Activated CD4-positive, alpha-beta T cell treated with anti-CD3 and anti-CD28 coated beads for 36 hours (primary cell): ENCODE data around the gene CDH4. TPM values are rescaled to one million over a fixed set of nuclear protein-coding genes. Genes with fewer than 3 reads are reported as not detected.
"Not testable (repeated sequence)": the region's sequence is repeated elsewhere in the genome, so short reads cannot be mapped to it uniquely, and the experiment has no call there.

Experiments
- ATAC-seq: fragments of 200-7000 bp; cut with Tn5 transposase; one replicate; pipeline ENCODE4 v1.10.0; 2021; ENCODE audit warnings: mild to moderate bottlenecking, moderate library complexity
- CTCF ChIA-PET: fragments of 350-600 bp; sonication (Branson Sonifier 250); formaldehyde crosslinking; loops from one replicate; lab custom pipeline; 2021; ENCODE audit warnings: antibody characterized with exemption; lab: Charles Lee
- POLR2A ChIA-PET: fragments of 350-600 bp; sonication (Branson Sonifier 250); formaldehyde crosslinking; loops from one replicate; lab custom pipeline; 2021; ENCODE audit warnings: antibody characterized with exemption, inconsistent platforms; lab: Charles Lee
- DNase-seq: peaks from one replicate; pipeline ENCODE4 v3.0.0-alpha.2; 2020
- H3K27ac Mint-ChIP-seq: one replicate; pipeline ENCODE4 v1.8.0; 2021; ENCODE audit warnings: mixed read lengths
- H3K27me3 Mint-ChIP-seq: one replicate; pipeline ENCODE4 v1.8.0; 2021; ENCODE audit warnings: mixed read lengths
- H3K36me3 Mint-ChIP-seq: one replicate; pipeline ENCODE4 v1.8.0; 2021; ENCODE audit warnings: low read depth, mixed read lengths
- H3K4me1 Mint-ChIP-seq: one replicate; pipeline ENCODE4 v1.8.0; 2021; ENCODE audit warnings: mixed read lengths
- H3K4me3 Mint-ChIP-seq: one replicate; pipeline ENCODE4 v1.8.0; 2021; ENCODE audit warnings: mild to moderate bottlenecking, moderate library complexity, mixed read lengths
- H3K9me3 Mint-ChIP-seq: one replicate; pipeline ENCODE4 v1.8.0; 2021; ENCODE audit warnings: low read depth, mixed read lengths
- intact Hi-C, 2 experiments: fragments of 100-400 bp; cut with DNase I in 1 of 2; cut with micrococcal nuclease in 1 of 2; formaldehyde crosslinking; loops; one replicate each; pipeline versions ENCODE4 v1.14.2 to v1.15.1; 2022 to 2024; cut with DNase I, micrococcal nuclease
- total RNA-seq, 2 experiments: library from RNA; stranded (reverse); gene quantifications; one replicate each; pipeline ENCODE4 v1.2.3, GENCODE V29; 2021

The CDH4 gene
- total RNA-seq, 2 experiments from 2014 or later, result not detected

- no peaks in the 10 kb centered on the region for H3K36me3 Mint-ChIP-seq
- no peak overlapping the region for H3K4me3 Mint-ChIP-seq
- intact Hi-C loops, result loop anchor here in 1 of 2 experiments (10.0 kb wide), 1 partner anchor 1212 kb away; no protein-coding TSS in a partner anchor
- ATAC-seq (no peak), DNase-seq (no peak)
- no peaks in the 10 kb centered on the region for H3K9me3 Mint-ChIP-seq
- ChIA-PET POLR2A (no interaction called here), CTCF (interaction anchor here (1.3 kb wide), 1 partner anchor 39 kb away, joined by 9 read pairs; no protein-coding TSS in a partner anchor)
- H3K27ac Mint-ChIP-seq, result no peak overlapping the region
- H3K27me3 Mint-ChIP-seq, result peaks cover 12% of the 10 kb centered on the region
- H3K4me1 Mint-ChIP-seq, result no peaks in the 10 kb centered on the region
Observed at GRCh38 chr20:61267241-61267640, 15.2 kb downstream of the CDH4 start.

GRCh38 chr20:61268024-61268423, 16.0 kb downstream of the CDH4 start:
- Mint-ChIP-seq H3K27me3 (peaks cover 11% of the 10 kb centered on the region), H3K9me3 (no peaks in the 10 kb centered on the region), H3K36me3 (no peaks in the 10 kb centered on the region), H3K27ac (no peak overlapping the region), H3K4me3 (no peak overlapping the region), H3K4me1 (no peaks in the 10 kb centered on the region)
- intact Hi-C loops, result loop anchor here in 1 of 2 experiments (10.0 kb wide), 1 partner anchor 1213 kb away; no protein-coding TSS in a partner anchor
- ChIA-PET POLR2A (no interaction called here), CTCF (interaction anchor here (1.3 kb wide), 1 partner anchor 39 kb away, joined by 9 read pairs; no protein-coding TSS in a partner anchor)
- DNase-seq (no peak), ATAC-seq (no peak)

GRCh38 chr20:61271312-61272231, 19.5 kb downstream of the CDH4 start:
- no peak for DNase-seq
- ATAC-seq, result no peak
- intact Hi-C loops, result no loop called here
- CTCF ChIA-PET, result no interaction called here
- POLR2A ChIA-PET, result no interaction called here
- Mint-ChIP-seq H3K4me3 (no peak overlapping the region), H3K27ac (no peak overlapping the region), H3K36me3 (no peaks in the 10 kb centered on the region), H3K4me1 (no peaks in the 10 kb centered on the region), H3K9me3 (peaks cover 11% of the 10 kb centered on the region), H3K27me3 (peaks cover 2% of the 10 kb centered on the region)

GRCh38 chr20:61273024-61273423, 21.0 kb downstream of the CDH4 start:
- H3K4me3 Mint-ChIP-seq, intact Hi-C loops, H3K4me1 Mint-ChIP-seq, DNase-seq, POLR2A ChIA-PET, H3K27ac Mint-ChIP-seq, ATAC-seq, H3K36me3 Mint-ChIP-seq, CTCF ChIA-PET, H3K27me3 Mint-ChIP-seq: not testable (repeated sequence)
- H3K9me3 Mint-ChIP-seq, result peaks cover 11% of the 10 kb centered on the region

- CTCF ChIA-PET, H3K27ac Mint-ChIP-seq, H3K4me3 Mint-ChIP-seq, H3K36me3 Mint-ChIP-seq, H3K27me3 Mint-ChIP-seq, intact Hi-C loops, POLR2A ChIA-PET, DNase-seq, H3K4me1 Mint-ChIP-seq, ATAC-seq: not testable (repeated sequence)
- H3K9me3 Mint-ChIP-seq, result peaks cover 11% of the 10 kb centered on the region
Observed at GRCh38 chr20:61273666-61274065, 21.6 kb downstream of the CDH4 start.

- ATAC-seq (no peak), DNase-seq (no peak)
- H3K27ac Mint-ChIP-seq, result no peak overlapping the region
- CTCF ChIA-PET, result no interaction called here
- H3K36me3 Mint-ChIP-seq, result no peaks in the 10 kb centered on the region
- peaks cover 11% of the 10 kb centered on the region for H3K9me3 Mint-ChIP-seq
- H3K4me1 Mint-ChIP-seq, result no peaks in the 10 kb centered on the region
- POLR2A ChIA-PET, result no interaction called here
- H3K27me3 Mint-ChIP-seq, result peaks cover 6% of the 10 kb centered on the region
- intact Hi-C loops, result no loop called here
- no peak overlapping the region for H3K4me3 Mint-ChIP-seq
Observed at GRCh38 chr20:61274326-61274725, 22.3 kb downstream of the CDH4 start.

GRCh38 chr20:61278296-61278695, 26.2 kb downstream of the CDH4 start:
- no peak for DNase-seq
- peaks cover 5% of the 10 kb centered on the region for H3K27me3 Mint-ChIP-seq
- H3K36me3 Mint-ChIP-seq, result peaks cover 3% of the 10 kb centered on the region
- intact Hi-C loops, result no loop called here
- H3K4me1 Mint-ChIP-seq, result no peaks in the 10 kb centered on the region
- POLR2A ChIA-PET, result no interaction called here
- peaks cover 16% of the 10 kb centered on the region for H3K9me3 Mint-ChIP-seq
- no peak overlapping the region for H3K4me3 Mint-ChIP-seq
- no peak overlapping the region for H3K27ac Mint-ChIP-seq
- ATAC-seq, result no peak
- CTCF ChIA-PET, result no interaction called here

- Mint-ChIP-seq H3K27me3 (peaks cover 5% of the 10 kb centered on the region), H3K27ac (no peak overlapping the region), H3K36me3 (peaks cover 3% of the 10 kb centered on the region), H3K4me3 (no peak overlapping the region), H3K9me3 (peaks cover 10% of the 10 kb centered on the region), H3K4me1 (no peaks in the 10 kb centered on the region)
- ATAC-seq (no peak), DNase-seq (no peak)
- POLR2A ChIA-PET, result interaction anchor here (1.3 kb wide), 1 partner anchor 8 kb away, joined by 4 read pairs; no protein-coding TSS in a partner anchor
- CTCF ChIA-PET, result no interaction called here
- intact Hi-C loops, result no loop called here
Observed at GRCh38 chr20:61279621-61280150, 27.6 kb downstream of the CDH4 start.

- Mint-ChIP-seq H3K27ac (no peak overlapping the region), H3K4me1 (no peaks in the 10 kb centered on the region), H3K4me3 (no peak overlapping the region), H3K27me3 (peaks cover 5% of the 10 kb centered on the region), H3K36me3 (peaks cover 3% of the 10 kb centered on the region), H3K9me3 (peaks cover 6% of the 10 kb centered on the region)
- POLR2A ChIA-PET, result interaction anchor here (1.3 kb wide), 1 partner anchor 8 kb away, joined by 4 read pairs; no protein-coding TSS in a partner anchor
- ATAC-seq (no peak), DNase-seq (no peak)
- intact Hi-C loops, result no loop called here
- CTCF ChIA-PET, result no interaction called here
Observed at GRCh38 chr20:61280217-61280980, 28.3 kb downstream of the CDH4 start.

GRCh38 chr20:61281286-61281795, 29.3 kb downstream of the CDH4 start:
- CTCF ChIA-PET, result no interaction called here
- H3K9me3 Mint-ChIP-seq, result peaks cover 6% of the 10 kb centered on the region
- H3K36me3 Mint-ChIP-seq, result peaks cover 3% of the 10 kb centered on the region
- no peaks in the 10 kb centered on the region for H3K4me1 Mint-ChIP-seq
- no peak overlapping the region for H3K27ac Mint-ChIP-seq
- ATAC-seq (no peak), DNase-seq (no peak)
- POLR2A ChIA-PET, result no interaction called here
- H3K4me3 Mint-ChIP-seq, result no peak overlapping the region
- H3K27me3 Mint-ChIP-seq, result peaks cover 5% of the 10 kb centered on the region
- intact Hi-C loops, result no loop called here

GRCh38 chr20:61284752-61285151, 32.7 kb downstream of the CDH4 start:
- no peak for DNase-seq
- Mint-ChIP-seq H3K4me1 (no peaks in the 10 kb centered on the region), H3K27me3 (no peaks in the 10 kb centered on the region), H3K9me3 (peaks cover 6% of the 10 kb centered on the region), H3K36me3 (peaks cover 3% of the 10 kb centered on the region), H3K27ac (no peak overlapping the region), H3K4me3 (no peak overlapping the region)
- ChIA-PET CTCF (no interaction called here), POLR2A (no interaction called here)
- intact Hi-C loops, result no loop called here
- no peak for ATAC-seq
